Cardiac septum (tissue), 1 donor: ENCODE data around the gene CAPN15. TPM values are rescaled to one million over a fixed set of nuclear protein-coding genes. Genes with fewer than 3 reads are reported as not detected.

Experiments used
- DNase-seq: peaks from one replicate; pipeline ENCODE4 v3.0.0-alpha.2; 2020; ENCODE audit warnings: low spot score
- intact Hi-C: fragments of 100-400 bp; cut with DNase I; formaldehyde crosslinking; loops from one replicate; pipeline ENCODE4 v1.14.0; 2022
- total RNA-seq: library from RNA; stranded (reverse); fragmentation: NEBNext Ultra II Directional; extraction: Animal tissue kit (Norgen Biotek cat#: 25700); gene quantifications from one replicate; pipeline ENCODE4 v1.2.1, GENCODE V29; 2021
- donor health status: DM: no; HTN: no; CAD: no.

The CAPN15 gene
- total RNA-seq, 1 donor from 2014 or later: 18.5 TPM

GRCh38 chr16:523097-523741 lies 4.3 kb upstream of the CAPN15 start:
- intact Hi-C loops: no loop called here

GRCh38 chr16:524274-525040 lies 3.1 kb upstream of the CAPN15 start:
- intact Hi-C loops: no loop called here
- no peak for DNase-seq

More at GRCh38 chr16:523097-523741, 4.3 kb upstream of the CAPN15 start:
- DNase-seq: no peak

- intact Hi-C loops: no loop called here
Measured at GRCh38 chr16:525123-525519, 2.4 kb upstream of the CAPN15 start.

GRCh38 chr16:525520-526180 lies 1.9 kb upstream of the CAPN15 start:
- DNase-seq: no peak
- intact Hi-C loops: no loop called here

More at GRCh38 chr16:525123-525519, 2.4 kb upstream of the CAPN15 start:
- DNase-seq: no peak

- intact Hi-C loops: no loop called here
- no peak for DNase-seq
Measured at GRCh38 chr16:526181-527014, 1.1 kb upstream of the CAPN15 start.

- intact Hi-C loops: no loop called here
- DNase-seq: no peak
Measured at GRCh38 chr16:528111-529011, 849 bp downstream of the CAPN15 start.

- intact Hi-C loops: no loop called here
- no peak for DNase-seq
Measured at GRCh38 chr16:529012-529575, 1.6 kb downstream of the CAPN15 start.

- intact Hi-C loops: no loop called here
- no peak for DNase-seq
Measured at GRCh38 chr16:530111-530817, 2.8 kb downstream of the CAPN15 start.

GRCh38 chr16:531494-532125 lies 4.1 kb downstream of the CAPN15 start:
- intact Hi-C loops: no loop called here
- no peak for DNase-seq

- DNase-seq: no peak
- intact Hi-C loops: no loop called here
Measured at GRCh38 chr16:533391-534123, 6.0 kb downstream of the CAPN15 start.

GRCh38 chr16:534135-534534 lies 6.6 kb downstream of the CAPN15 start:
- intact Hi-C loops: no loop called here
- no peak for DNase-seq

- no peak for DNase-seq
- intact Hi-C loops: no loop called here
Measured at GRCh38 chr16:534856-535445, 7.4 kb downstream of the CAPN15 start.

- intact Hi-C loops: no loop called here
- DNase-seq: no peak
Measured at GRCh38 chr16:535446-536405, 8.2 kb downstream of the CAPN15 start.

GRCh38 chr16:536746-537145 lies 9.2 kb downstream of the CAPN15 start:
- intact Hi-C loops: no loop called here
- no peak for DNase-seq
